ENCODE results near the gene UBN2.

Gene UBN2

DNA sequence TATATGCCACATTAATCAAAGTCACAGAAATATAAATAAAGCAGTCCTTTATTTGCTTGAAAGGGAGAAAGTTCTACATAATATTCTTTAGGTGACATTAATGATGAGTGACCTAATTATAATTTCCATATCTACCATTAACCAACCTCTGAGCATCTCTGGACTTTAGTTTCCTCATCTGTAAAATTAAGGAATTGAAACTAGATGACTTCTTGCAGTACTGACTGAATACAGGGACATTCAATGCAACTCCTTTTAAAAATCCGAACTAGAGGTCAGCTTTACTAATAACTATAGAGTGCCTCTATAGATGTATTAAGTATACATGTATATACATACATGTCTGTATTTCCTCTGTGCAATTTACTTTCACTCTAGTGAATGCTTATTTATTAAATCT is 114.0 kb downstream of the UBN2 start:
- DNase-seq (ENCODE audit: low spot score), result no peak

DNA sequence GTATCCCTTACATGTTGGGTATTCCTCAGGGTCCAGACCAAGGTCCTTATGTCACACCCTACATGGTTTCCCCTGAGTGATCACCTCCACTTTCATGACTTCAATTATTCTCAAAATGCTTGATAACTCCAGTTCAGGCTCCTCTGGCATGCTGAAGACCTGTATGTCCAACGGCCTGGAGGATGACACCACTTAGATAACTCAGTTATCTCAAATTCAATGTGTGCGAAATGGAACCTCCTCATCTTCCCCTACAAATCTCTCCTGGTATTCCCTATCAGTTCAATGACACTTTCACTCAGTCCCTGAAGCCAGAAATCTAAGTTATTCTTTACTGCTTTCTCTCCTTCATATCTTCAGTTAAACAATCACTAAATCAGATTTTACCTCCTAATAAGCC is 120.0 kb downstream of the UBN2 start:
- DNase-seq (ENCODE audit: low spot score), result no peak

DNA sequence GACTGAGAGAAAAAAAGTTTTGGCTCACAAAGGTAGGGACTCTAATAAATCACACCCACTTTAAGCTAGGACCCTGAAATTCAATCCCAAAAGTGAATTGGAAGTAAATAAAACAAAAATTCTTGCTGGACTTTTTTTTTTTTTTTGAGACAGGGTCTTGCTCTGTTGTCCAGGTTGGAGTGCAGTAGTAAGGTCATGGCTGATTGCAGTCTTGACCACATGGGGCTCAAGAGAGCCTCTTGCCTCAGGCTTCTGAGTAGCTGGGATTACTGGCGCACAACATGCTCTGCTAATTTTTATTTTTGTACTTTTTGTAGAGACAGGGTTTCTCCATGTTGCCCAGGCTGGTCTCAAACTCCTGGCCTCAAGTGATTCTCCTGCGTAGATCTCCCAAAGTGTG is 123.7 kb downstream of the UBN2 start:
- no peak for DNase-seq (ENCODE audit: low spot score)

DNA sequence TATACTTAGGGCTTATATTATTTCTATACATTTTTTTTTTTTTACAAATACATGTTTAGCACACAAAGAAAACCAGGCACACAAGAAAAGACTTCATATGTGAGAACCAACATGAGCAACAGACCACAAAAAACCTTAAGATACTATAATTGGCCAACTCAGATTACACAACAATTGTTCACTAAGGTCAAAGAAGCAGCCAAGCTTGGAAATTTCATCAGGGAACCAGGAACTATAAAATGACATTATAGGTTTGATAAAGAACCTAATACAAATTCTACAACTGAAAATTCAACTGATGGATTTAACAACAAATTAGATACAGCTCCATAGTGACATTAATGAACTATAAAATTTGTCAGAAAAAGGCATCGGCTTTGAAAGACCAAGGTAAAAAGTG is 124.3 kb downstream of the UBN2 start:
- no peak for DNase-seq (ENCODE audit: low spot score)
